Measurements from ENCODE around the gene CCSAP. TPM values are rescaled to one million over a fixed set of nuclear protein-coding genes. Genes with fewer than 3 reads are reported as not detected.
"Not testable (repeated sequence)": the region's sequence is repeated elsewhere in the genome, so short reads cannot be mapped to it uniquely, and the experiment has no call there.

CCSAP gene
- total RNA-seq, 2 experiments from 2014 or later = 4.9 to 5.0 TPM

DNA sequence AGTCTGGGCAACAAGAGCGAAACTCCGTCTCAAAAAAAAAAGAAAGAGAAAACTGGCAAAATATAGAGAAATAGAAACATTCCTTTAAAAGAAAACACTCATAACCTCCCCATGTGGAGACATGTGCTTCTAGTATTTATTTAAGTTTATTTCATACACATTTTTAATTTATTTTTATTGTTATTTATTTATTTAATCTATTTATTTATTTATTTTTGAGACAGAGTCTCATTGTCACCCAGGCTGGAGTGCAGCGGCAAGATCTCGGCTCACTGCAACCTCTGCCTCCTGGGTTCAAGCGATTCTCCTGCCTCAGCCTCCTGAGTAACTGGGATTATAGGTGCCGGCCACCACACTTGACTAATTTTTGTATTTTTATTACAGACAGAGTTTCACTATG is 35.2 kb upstream of the CCSAP start:
- intact Hi-C loops (cut with micrococcal nuclease); H3K36me3 Mint-ChIP-seq (ENCODE audit: low read depth); H3K27me3 Mint-ChIP-seq (ENCODE audit: low read depth); CTCF ChIA-PET; H3K4me3 Mint-ChIP-seq; DNase-seq; H3K27ac Mint-ChIP-seq; H3K9me3 Mint-ChIP-seq; H3K4me1 Mint-ChIP-seq (ENCODE audit: low read depth): not testable (repeated sequence)

DNA sequence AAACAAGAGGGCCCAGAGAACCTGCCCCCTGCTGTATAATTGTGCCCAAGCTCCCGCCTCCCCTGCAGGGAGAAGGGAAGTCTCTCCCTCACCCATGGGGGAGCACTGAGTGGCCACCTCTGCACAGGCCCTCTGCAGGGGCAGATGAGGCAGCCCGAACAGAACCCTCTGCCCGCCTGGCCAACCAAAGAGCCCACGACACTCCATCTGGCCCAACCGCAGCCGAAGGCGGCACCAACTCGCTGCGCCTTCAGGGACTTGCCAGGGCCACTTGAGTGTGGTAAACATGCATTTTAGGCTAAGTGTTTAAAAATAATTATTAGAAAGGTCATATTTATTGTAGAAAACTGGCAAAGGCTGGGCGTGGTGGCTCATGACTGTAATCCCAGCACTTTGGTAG is 34.6 kb upstream of the CCSAP start:
- DNase-seq = no peak
- intact Hi-C loops (cut with micrococcal nuclease) = no loop called here
- no peaks in the 10 kb centered on the region for H3K36me3 Mint-ChIP-seq (ENCODE audit: low read depth)
- H3K27ac Mint-ChIP-seq = no peak overlapping the region
- no peaks in the 10 kb centered on the region for H3K9me3 Mint-ChIP-seq
- H3K27me3 Mint-ChIP-seq (ENCODE audit: low read depth) = no peaks in the 10 kb centered on the region
- CTCF ChIA-PET = no interaction called here
- H3K4me1 Mint-ChIP-seq (ENCODE audit: low read depth) = no peaks in the 10 kb centered on the region
- no peak overlapping the region for H3K4me3 Mint-ChIP-seq

DNA sequence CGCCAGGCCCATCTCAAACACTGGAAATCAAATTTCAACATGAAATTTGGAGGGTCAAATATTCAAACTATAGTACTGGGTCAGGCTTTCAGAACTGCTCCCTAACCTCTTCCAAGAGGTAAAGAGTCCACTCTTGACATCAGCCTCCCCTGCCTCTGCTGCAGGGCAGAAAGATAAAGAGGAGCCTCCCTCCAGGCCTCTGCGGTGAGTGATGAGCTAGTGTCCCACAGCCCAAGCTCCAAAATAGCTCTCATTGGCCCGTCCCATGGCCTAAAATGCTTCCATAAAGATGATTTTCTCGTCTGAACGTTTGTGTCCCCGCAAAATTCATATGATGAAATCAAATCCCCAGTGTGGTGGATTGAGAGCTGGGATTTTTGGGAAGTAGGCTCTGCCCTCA is 33.7 kb upstream of the CCSAP start:
- H3K36me3 Mint-ChIP-seq (ENCODE audit: low read depth) = no peaks in the 10 kb centered on the region
- CTCF ChIA-PET = no interaction called here

DNA sequence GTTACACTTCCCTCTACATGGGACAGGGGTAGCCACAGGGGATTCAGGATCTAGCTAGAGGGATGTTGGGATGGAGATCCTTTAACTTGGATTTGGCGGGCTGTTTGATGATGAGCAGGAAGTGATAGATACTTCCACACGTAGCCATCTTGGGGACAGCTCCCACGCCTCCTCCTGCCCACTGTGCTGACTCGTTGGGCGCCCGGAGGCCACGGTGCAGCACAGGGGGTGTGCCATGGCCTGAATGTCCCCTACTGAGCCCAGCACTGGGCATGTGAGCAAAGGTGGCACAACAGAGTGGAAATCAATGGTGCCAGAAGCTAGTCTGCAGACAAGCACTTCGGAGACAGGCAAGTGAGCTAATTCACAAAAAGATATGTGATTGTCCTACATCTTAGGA is 31.6 kb upstream of the CCSAP start:
- DNase-seq = no peak
- Mint-ChIP-seq H3K4me1 (ENCODE audit: low read depth) (no peaks in the 10 kb centered on the region), H3K9me3 (no peaks in the 10 kb centered on the region), H3K4me3 (no peak overlapping the region), H3K27me3 (ENCODE audit: low read depth) (peaks cover 8% of the 10 kb centered on the region), H3K36me3 (ENCODE audit: low read depth) (no peaks in the 10 kb centered on the region), H3K27ac (no peak overlapping the region)
- CTCF ChIA-PET = no interaction called here
- intact Hi-C loops (cut with micrococcal nuclease) = no loop called here

More for the DNA sequence above, 33.7 kb upstream of the CCSAP start:
- H3K4me1 Mint-ChIP-seq (ENCODE audit: low read depth) = no peaks in the 10 kb centered on the region
- no peak overlapping the region for H3K27ac Mint-ChIP-seq
- H3K4me3 Mint-ChIP-seq = no peak overlapping the region
- H3K9me3 Mint-ChIP-seq = no peaks in the 10 kb centered on the region
- no peaks in the 10 kb centered on the region for H3K27me3 Mint-ChIP-seq (ENCODE audit: low read depth)
- DNase-seq = no peak
- intact Hi-C loops (cut with micrococcal nuclease) = no loop called here

DNA sequence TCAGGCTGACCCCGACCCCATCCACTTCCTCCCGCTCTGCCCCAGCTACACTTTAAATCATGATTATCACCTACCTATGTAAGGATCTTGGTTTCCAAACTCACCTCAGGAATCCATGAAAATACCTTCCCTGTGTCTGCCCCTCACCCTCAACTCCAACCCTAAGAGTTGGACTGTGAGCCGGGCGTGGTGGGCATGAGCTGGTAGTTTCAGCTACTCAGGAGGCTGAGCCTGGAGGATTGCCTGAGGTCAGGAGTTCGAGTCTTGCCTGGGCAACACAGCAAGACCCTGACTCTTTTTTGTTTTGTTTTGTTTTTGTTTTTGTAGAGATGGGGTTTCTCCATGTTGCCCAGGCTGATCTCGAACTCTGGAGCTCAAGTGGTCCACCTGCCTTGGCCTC is 30.5 kb upstream of the CCSAP start:
- no peak overlapping the region for H3K27ac Mint-ChIP-seq
- no peaks in the 10 kb centered on the region for H3K36me3 Mint-ChIP-seq (ENCODE audit: low read depth)
- no peak overlapping the region for H3K4me3 Mint-ChIP-seq
- no peaks in the 10 kb centered on the region for H3K9me3 Mint-ChIP-seq
- no peaks in the 10 kb centered on the region for H3K4me1 Mint-ChIP-seq (ENCODE audit: low read depth)
- H3K27me3 Mint-ChIP-seq (ENCODE audit: low read depth) = peaks cover 8% of the 10 kb centered on the region
- intact Hi-C loops (cut with micrococcal nuclease) = no loop called here
- no peak for DNase-seq
- CTCF ChIA-PET = interaction anchor here (0.6 kb wide), 2 partner anchors 12 to 124 kb away, joined by 3 read pairs; no protein-coding TSS in a partner anchor

DNA sequence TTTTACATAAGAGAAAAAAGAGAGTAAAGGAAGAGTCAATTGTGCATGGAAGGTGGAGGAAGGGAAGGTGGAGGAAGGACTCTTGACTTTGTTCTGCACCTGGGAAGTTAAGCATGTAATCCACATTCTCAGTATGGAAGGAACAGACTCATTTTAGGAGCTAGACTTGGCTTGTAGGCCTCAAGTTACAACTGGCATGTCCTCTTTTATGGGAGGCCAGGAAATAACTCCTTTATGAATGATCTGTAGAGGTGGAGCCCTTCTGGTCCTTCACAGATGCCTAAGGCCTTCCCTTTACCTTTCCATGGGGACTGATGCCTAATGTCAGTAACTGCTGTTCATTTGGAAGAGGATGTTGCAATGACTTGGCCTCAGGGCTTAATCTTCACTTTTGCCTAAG is 29.4 kb upstream of the CCSAP start:
- H3K4me1 Mint-ChIP-seq (ENCODE audit: low read depth) = no peaks in the 10 kb centered on the region
- DNase-seq = no peak
- peaks cover 8% of the 10 kb centered on the region for H3K27me3 Mint-ChIP-seq (ENCODE audit: low read depth)
- CTCF ChIA-PET = no interaction called here
- intact Hi-C loops (cut with micrococcal nuclease) = no loop called here
- H3K36me3 Mint-ChIP-seq (ENCODE audit: low read depth) = no peaks in the 10 kb centered on the region
- H3K27ac Mint-ChIP-seq = no peak overlapping the region
- H3K4me3 Mint-ChIP-seq = no peak overlapping the region
- H3K9me3 Mint-ChIP-seq = no peaks in the 10 kb centered on the region

DNA sequence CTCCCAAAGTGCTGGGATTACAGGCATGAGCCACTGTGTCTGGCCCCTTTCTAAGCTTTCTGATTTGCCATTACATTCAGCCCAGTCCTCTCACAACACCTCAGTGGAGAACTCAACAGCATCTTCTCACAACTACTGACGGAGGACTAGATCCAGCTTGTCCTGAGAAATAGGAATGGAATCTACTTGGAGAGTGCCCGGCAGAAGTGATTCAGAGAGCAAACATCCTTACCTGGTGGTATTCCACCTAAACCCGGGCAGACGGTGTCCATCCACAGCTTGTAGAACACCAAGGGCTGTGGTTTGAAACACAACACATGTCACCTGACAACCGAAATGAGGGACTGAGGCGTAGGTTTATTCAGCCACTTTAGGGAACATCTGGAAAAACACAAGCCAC is 28.8 kb upstream of the CCSAP start:
- no peaks in the 10 kb centered on the region for H3K9me3 Mint-ChIP-seq

DNA sequence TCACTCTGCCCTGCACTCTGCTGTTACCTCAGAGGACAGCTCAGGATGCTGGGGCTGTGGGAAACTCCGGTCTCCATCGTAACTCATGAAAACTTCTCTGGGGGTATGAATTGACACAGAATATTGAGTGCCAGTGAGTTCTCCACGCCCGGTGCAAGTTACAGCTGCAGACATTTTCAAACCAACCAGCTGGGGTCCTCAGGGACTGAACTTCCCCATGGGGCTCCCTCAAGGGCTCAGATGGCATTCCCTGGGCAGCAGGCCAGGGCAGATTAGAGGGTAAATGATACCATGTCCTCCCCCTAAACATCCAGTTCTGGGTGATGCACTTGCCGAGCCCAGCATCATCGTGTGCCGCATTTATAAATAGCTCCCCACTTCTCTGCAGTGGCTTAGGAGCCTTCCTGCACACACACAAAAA is 27.8 kb upstream of the CCSAP start:
- CTCF ChIA-PET = no interaction called here
- intact Hi-C loops (cut with micrococcal nuclease) = no loop called here
- DNase-seq = no peak
- Mint-ChIP-seq H3K36me3 (ENCODE audit: low read depth) (no peaks in the 10 kb centered on the region), H3K27ac (no peak overlapping the region), H3K4me3 (no peak overlapping the region), H3K9me3 (no peaks in the 10 kb centered on the region), H3K4me1 (ENCODE audit: low read depth) (no peaks in the 10 kb centered on the region), H3K27me3 (ENCODE audit: low read depth) (peaks cover 10% of the 10 kb centered on the region)

More for the DNA sequence above, 28.8 kb upstream of the CCSAP start:
- no peak overlapping the region for H3K27ac Mint-ChIP-seq
- no peak overlapping the region for H3K4me3 Mint-ChIP-seq
- H3K4me1 Mint-ChIP-seq (ENCODE audit: low read depth) = no peaks in the 10 kb centered on the region
- no peaks in the 10 kb centered on the region for H3K36me3 Mint-ChIP-seq (ENCODE audit: low read depth)
- DNase-seq = no peak
- peaks cover 8% of the 10 kb centered on the region for H3K27me3 Mint-ChIP-seq (ENCODE audit: low read depth)
- CTCF ChIA-PET = no interaction called here
- intact Hi-C loops (cut with micrococcal nuclease) = no loop called here

DNA sequence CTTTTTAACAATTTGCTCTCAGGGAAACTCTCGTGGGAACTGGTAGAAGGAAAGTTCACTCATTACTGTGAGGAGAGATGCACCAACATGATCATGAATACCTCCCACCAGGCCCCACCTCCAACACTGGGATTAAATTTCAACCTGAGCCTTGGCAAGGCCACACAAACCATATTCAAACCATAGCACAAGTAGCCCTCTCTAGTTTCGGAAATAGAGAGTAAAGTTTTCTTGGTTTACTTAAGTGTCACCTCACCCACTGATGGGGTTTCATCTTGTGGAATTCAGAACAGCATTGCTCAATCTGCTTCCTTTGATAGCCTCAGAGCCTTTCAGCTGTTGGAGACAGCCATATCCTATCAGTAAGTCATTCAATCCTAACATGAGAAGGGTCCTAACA is 25.5 kb upstream of the CCSAP start:
- no peaks in the 10 kb centered on the region for H3K36me3 Mint-ChIP-seq (ENCODE audit: low read depth)
- no peak overlapping the region for H3K27ac Mint-ChIP-seq
- intact Hi-C loops (cut with micrococcal nuclease) = no loop called here
- CTCF ChIA-PET = no interaction called here
- H3K9me3 Mint-ChIP-seq = no peaks in the 10 kb centered on the region
- no peaks in the 10 kb centered on the region for H3K4me1 Mint-ChIP-seq (ENCODE audit: low read depth)
- peaks cover 26% of the 10 kb centered on the region for H3K27me3 Mint-ChIP-seq (ENCODE audit: low read depth)
- DNase-seq = no peak
- H3K4me3 Mint-ChIP-seq = no peak overlapping the region

DNA sequence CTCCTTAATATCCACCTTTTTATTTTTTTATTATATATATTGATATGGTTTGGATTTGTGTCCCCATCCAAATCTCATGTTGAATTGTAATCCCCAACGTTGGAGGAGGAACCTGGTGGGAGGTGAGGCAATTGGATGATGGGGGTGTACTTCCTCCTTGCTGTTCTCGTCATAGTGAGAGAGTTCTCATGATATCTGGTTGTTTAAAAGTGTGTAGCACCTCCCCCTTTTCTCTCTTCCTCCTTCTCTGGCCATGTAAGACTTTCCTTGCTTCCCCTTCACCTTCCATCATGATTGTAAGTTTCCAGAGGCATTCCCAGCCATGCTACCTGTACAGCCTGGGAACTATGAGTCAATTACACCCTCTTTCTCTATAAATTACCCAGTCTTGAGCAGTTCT is 22.7 kb upstream of the CCSAP start:
- intact Hi-C loops (cut with micrococcal nuclease) = no loop called here

DNA sequence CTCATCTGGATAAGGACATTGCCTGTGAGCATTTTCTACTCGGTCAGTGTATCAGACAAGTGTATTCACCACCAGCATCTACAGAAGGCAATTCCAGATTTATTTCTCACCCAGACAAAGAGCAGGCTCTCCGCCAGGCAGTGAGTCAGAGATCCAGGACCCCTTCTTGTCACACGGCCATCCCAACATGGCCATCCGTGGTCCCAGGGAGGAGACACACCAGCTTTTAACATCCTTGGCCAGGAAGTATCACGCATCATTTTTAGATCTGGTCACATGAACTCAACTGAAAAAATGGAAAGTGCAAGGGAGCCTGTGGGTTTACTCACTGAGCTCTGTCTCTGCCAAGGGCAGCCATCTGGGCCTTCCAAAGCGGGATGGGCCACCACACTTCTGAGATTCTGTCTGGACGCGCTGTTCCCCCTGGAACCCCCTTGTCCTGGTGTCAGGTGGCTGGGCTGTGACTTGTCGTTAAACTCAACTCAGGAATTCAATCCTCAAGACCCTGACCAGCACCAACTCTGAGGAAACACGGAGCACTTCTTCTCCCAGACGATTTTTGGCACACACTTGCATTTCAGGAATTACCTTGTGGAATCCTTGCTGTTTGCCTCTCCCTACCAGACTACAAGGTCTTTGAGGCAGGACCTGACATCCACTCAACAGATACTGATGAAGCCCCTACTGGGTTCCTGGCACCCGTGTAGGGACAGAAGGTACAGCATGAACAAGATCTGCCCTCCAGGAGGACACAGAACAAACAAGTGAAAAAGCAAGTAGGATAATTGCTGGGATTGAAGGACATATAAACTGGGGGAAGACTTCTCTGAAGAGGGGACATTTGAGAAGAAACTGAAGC is 21.6 kb upstream of the CCSAP start:
- Mint-ChIP-seq H3K4me3 (no peak overlapping the region), H3K27ac (no peak overlapping the region), H3K9me3 (no peaks in the 10 kb centered on the region), H3K4me1 (ENCODE audit: low read depth) (no peaks in the 10 kb centered on the region), H3K36me3 (ENCODE audit: low read depth) (no peaks in the 10 kb centered on the region), H3K27me3 (ENCODE audit: low read depth) (peaks cover 30% of the 10 kb centered on the region)
- no peak for DNase-seq
- CTCF ChIA-PET = no interaction called here
- intact Hi-C loops (cut with micrococcal nuclease) = no loop called here

More for the DNA sequence above, 22.7 kb upstream of the CCSAP start:
- Mint-ChIP-seq H3K9me3 (no peaks in the 10 kb centered on the region), H3K27me3 (ENCODE audit: low read depth) (peaks cover 30% of the 10 kb centered on the region), H3K4me3 (no peak overlapping the region), H3K27ac (no peak overlapping the region), H3K36me3 (ENCODE audit: low read depth) (no peaks in the 10 kb centered on the region), H3K4me1 (ENCODE audit: low read depth) (no peaks in the 10 kb centered on the region)
- CTCF ChIA-PET = no interaction called here
- no peak for DNase-seq

DNA sequence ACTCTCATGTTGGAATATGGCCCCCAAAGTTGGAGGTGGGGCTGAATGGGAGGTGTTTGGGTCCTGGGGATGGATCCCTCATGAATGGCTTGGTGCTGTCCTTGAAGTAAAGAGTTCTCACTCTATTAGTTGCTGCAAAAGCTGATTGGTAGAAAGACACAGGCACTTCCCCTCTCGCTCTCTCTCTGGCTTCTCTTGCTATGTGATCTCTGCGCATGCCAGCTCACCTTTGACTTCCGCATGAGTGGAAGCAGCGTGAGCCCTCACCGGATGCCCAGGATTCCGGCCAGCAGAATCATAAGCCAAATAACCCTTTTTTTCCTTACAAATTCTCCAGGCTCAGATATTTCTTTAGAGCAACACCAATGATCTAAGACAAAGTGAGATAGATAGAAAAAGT is 20.9 kb upstream of the CCSAP start:
- intact Hi-C loops (cut with micrococcal nuclease) = no loop called here
- no peak overlapping the region for H3K27ac Mint-ChIP-seq
- no peaks in the 10 kb centered on the region for H3K4me1 Mint-ChIP-seq (ENCODE audit: low read depth)
- no peaks in the 10 kb centered on the region for H3K9me3 Mint-ChIP-seq
- H3K27me3 Mint-ChIP-seq (ENCODE audit: low read depth) = peaks cover 35% of the 10 kb centered on the region
- no peaks in the 10 kb centered on the region for H3K36me3 Mint-ChIP-seq (ENCODE audit: low read depth)
- H3K4me3 Mint-ChIP-seq = no peak overlapping the region
- no peak for DNase-seq
- CTCF ChIA-PET = no interaction called here

DNA sequence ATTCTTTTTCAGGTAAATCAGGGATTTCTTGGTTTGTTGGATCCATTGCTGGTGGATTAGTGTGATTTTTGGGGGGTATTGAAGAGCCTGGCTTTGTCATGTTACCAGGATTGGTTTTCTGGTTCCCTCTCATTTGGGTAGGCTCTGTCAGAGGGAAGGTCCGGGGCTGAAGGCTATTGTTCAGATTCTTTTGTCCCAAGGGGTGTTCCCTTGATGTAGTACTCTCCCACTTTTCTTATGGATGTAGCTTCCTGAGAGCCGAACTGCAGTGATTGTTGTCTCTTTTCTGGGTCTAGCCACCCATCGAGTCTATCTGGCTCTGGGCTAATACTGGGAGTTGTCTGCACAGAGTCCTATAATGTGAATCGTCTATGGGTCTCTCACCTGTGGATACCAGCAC is 17.6 kb upstream of the CCSAP start:
- intact Hi-C loops (cut with micrococcal nuclease) = no loop called here
- no peaks in the 10 kb centered on the region for H3K4me1 Mint-ChIP-seq (ENCODE audit: low read depth)
- CTCF ChIA-PET = interaction anchor here (0.6 kb wide), 1 partner anchor 418 kb away, joined by 3 read pairs; no protein-coding TSS in a partner anchor
- H3K9me3 Mint-ChIP-seq = no peaks in the 10 kb centered on the region
- H3K27me3 Mint-ChIP-seq (ENCODE audit: low read depth) = peaks cover 51% of the 10 kb centered on the region
- DNase-seq = no peak
- H3K27ac Mint-ChIP-seq = no peak overlapping the region
- H3K4me3 Mint-ChIP-seq = no peak overlapping the region
- no peaks in the 10 kb centered on the region for H3K36me3 Mint-ChIP-seq (ENCODE audit: low read depth)

All from activated naive CD4-positive, alpha-beta T cell treated with anti-CD3 and anti-CD28 coated beads for 36 hours (primary cell).